C1 segment of cervical spinal cord (tissue), 14 donors: ENCODE data around the gene MZF1.

ENCODE experiments used
- DNase-seq, 14 donors: peaks; one replicate each; lab custom pipeline; 2025; lab: John Stamatoyannopoulos, UW

Gene MZF1

DNA sequence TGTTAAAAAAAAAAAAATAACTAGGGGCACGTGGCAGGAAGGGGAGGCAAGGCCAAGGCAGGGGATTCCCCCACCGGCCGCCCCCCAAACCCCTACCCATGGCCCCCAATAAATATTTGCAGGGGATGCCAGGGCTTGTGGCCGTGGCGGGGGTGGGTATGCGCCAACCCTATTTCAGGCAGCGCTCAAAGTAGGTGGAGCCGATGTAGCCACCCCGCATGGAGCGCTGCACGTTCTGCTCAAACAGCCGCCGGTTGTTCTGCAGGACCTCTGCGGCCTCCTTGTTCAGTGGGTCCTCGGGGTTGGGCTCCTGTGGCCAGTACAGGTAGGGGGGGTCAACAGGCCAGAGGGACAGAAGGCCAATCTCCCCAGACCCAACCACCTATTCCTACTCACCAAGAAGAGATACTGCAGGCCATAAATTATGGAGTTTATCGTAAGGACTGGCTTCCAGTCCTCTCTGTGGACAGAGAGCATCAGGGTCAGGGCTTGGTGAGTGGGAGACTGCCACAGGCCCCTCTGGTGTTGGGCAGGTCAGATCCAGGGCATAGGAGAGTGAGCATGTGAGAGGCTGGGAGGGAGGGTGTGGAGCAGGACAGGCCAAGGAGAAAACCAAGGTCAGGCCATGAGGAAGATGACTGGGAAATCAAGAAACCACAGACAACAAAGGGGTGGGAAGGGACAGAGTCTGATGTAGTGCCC lies 17.1 kb downstream of the MZF1 start:
- no peak for DNase-seq

- no peak for DNase-seq
These were observed 17.7 kb downstream of the MZF1 start for GRCh38 chr19:58555369-58555885.

DNA sequence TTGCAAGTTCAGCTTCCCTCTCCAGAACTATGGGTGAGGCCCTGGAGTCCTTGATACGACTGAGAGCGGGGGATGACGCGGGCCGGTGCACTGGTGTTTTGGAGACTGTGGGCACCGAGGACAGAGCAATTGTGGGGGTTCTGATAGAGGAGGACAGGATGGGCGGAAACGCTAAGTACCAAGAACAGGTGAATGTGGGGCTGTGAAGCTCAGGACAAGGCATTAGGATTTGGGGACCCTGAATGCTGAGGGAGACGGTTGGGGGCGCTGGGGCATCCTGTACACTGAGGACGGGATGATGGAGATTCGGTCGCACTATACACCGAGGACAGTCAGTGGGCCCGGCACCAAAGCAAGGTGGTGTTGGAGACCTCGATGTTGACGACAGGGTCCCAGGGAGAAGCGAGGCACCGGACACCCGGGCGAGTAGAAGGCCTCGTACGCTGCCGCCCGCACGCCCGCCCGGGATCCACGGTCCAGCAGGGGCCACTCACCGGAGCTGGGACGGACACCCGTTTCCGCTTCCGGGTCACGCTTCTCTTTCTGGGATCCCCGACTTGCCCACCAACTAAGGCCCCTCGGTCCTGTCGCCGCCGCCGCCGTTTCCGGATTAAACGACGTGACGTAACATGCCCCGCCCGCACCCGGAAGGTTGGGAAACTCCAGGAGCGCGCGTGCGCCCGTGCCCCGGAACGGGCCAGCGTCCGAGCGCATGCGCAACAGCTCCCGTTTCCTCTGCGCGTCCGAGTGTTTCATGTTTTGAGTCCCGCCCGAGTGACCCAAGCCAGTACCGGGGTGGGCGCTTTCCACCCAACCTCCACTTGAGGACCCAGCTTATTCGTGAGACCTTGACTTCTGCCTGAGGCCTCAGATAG lies 18.4 kb downstream of the MZF1 start, which contains the start of gene CHMP2A:
Gene CHMP2A, minus strand, starts transcription at position 612 of the 875 bp plus-strand sequence. CDS start 893 bp downstream, outside the sequence.
- no peak for DNase-seq

DNA sequence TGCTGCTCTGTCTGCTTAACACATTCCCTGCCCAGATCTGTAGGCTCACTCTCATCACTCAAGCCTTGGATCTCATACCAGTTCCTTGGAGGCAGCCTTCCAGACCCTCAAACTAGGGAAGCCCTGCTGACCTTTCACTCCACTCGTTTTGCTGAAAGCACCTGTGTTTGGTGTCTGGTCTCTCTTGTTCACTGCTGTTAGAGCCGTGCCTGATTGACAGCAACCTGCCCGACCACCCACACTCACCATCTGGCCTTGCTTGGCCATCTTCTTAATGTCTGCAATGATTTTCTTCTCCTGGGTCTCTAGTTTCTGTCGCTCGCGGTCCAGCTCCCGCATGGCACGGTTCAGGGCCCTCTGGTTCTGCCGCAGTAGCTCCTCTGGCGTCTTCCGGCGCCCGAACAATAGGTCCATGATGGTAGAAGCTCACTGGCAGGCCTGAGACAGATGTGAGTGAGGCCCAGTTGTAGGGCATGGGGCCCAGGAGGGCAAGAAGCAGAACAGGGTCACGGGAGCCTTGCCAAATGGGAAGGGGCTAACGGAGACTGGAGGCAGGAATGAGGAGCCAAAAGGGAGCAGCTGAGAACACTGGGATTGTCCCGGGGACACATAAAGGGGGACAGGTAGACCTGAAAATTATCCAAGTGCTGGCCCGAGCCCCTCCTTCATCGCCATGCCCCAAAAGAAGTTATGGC lies 19.2 kb downstream of the MZF1 start:
- no peak for DNase-seq

GRCh38 chr19:58552655-58553054 lies 20.5 kb downstream of the MZF1 start:
- no peak for DNase-seq

DNA sequence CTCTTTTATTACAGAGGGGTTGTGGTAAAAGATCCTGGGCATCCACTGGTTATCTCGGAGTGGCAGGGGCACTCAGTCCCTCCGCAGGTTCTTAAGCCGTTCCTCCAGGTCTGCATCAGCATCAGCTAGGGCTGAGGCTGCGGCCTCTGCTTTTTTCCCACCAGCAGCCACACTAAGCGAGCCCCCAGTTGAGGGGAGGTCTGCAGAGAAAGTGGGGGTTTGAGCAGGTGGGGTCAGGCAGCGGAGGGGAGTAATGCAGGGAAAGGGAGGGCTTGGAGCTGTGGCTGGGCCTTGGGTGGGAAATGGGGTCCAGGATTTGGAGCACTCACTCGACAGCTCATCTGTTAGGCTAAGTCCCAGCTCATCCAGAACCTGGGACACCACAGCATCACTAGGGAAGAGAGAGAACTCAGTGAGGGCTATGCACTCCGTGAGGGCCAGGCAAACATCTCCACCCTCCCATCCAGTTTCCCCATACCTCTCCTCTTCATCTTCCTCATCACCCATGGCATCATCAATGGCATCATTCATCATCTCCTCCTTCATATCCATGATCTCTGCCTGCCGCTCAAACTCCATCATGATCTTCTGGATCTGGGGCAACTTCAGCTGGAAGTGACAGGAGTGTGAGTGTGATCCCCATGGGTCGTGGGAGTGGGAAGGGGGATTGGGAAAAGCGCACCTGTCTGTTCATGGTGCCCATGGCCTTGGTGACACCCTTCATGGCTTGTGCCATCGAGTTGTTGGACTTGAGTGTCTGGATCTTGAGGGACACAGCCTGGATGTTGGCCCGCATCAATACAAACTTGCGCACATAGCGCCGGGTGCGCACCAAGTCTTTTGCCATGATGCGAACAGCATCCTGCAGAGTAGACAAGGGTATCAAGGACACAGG lies 21.3 kb downstream of the MZF1 start:
- no peak for DNase-seq

DNA sequence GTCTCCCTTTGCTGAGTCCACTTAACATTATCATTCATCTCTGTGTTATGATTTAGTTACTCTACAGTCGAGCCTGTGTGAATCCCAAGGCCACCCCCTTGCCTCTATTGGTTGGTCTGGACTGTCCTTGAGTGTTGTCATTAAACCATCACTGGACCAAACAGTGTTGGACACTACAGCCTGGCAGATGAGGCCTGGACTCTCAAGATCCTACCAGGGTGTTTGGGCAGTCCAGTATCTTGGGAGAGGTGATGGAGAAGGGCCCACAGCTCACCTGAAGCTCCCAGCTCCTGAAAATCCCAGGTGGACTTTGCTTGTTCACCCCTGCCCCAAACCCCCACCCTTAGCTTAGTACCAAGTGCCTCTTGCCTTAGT lies 22.0 kb downstream of the MZF1 start:
- DNase-seq = no peak

- DNase-seq = no peak
These were observed 22.6 kb downstream of the MZF1 start for GRCh38 chr19:58550362-58551122.

GRCh38 chr19:58549664-58550361 lies 23.3 kb downstream of the MZF1 start:
- DNase-seq = no peak

DNA sequence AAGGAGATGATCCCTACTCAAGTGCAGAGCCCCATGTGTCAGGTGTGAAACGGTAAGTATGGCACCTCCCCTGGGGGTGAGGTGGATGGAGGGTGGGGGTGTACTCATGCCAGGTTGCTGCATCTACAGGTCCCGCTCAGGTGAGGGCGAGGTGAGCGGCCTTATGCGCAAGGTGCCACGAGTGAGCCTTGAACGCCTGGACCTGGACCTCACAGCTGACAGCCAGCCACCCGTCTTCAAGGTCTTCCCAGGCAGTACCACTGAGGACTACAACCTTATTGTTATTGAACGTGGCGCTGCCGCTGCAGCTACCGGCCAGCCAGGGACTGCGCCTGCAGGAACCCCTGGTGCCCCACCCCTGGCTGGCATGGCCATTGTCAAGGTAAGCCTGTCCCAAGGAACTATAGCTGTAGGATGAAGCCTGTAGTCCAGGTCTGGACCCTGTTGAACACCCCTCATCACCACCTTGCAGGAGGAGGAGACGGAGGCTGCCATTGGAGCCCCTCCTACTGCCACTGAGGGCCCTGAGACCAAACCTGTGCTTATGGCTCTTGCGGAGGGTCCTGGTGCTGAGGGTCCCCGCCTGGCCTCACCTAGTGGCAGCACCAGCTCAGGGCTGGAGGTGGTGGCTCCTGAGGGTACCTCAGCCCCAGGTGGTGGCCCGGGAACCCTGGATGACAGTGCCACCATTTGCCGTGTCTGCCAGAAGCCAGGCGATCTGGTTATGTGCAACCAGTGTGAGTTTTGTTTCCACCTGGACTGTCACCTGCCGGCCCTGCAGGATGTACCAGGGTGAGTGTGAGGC lies 24.1 kb downstream of the MZF1 start:
- DNase-seq = no peak

DNA sequence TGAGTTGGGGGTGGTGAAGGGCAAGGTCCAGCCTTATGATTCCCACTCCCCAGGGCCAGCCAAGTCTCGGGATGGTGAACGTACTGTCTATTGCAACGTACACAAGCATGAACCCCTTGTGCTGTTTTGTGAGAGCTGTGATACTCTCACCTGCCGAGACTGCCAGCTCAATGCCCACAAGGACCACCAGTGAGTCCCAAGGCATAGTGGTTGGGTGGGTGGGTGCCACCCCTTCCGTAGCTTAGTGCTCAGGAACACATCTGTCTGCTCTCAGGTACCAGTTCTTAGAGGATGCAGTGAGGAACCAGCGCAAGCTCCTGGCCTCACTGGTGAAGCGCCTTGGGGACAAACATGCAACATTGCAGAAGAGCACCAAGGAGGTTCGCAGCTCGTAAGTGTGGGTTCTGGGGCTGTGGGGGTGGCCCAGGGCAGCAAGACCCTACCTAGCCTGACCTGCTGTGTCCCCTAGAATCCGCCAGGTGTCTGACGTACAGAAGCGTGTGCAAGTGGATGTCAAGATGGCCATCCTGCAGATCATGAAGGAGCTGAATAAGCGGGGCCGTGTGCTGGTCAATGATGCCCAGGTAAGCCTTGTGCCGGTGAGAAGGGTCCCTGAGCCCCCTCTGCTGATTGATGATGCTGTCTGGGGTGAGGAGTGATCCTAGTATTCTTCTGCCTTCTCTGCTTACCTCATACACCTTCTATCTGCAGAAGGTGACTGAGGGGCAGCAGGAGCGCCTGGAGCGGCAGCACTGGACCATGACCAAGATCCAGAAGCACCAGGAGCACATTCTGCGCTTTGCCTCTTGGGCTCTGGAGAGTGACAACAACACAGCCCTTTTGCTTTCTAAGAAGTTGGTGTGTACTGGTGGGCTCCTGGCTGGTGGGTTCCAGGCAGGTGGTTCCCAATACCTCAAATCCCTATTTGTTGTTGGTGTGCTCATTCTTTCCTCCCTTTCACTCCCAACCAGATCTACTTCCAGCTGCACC lies 25.5 kb downstream of the MZF1 start:
- DNase-seq = no peak

DNA sequence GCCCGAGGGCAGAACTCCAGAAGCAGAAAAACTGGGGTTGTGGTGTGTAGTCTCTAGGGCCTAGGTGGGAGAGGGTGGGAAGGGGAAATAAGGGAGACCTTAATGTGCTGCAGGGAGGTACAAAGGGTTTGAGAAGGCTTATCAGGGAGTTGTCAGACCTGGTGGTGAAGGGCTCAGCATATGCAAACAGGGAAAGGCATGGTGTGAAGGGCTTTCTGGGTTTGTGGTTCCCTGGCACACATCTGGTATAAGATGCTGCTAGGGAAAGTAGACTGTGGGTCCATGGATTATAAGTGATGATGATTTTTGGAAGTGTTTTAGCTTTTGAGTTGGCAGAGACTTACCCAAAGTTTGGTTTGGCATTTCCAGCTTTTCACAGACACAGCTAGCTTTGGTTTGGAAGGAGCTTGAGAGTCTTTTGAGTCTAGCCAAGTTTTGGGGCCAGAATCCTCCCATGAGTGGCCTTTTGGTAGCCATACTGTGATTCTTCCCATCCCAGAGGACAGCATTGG lies 27.1 kb downstream of the MZF1 start:
- DNase-seq = no peak

DNA sequence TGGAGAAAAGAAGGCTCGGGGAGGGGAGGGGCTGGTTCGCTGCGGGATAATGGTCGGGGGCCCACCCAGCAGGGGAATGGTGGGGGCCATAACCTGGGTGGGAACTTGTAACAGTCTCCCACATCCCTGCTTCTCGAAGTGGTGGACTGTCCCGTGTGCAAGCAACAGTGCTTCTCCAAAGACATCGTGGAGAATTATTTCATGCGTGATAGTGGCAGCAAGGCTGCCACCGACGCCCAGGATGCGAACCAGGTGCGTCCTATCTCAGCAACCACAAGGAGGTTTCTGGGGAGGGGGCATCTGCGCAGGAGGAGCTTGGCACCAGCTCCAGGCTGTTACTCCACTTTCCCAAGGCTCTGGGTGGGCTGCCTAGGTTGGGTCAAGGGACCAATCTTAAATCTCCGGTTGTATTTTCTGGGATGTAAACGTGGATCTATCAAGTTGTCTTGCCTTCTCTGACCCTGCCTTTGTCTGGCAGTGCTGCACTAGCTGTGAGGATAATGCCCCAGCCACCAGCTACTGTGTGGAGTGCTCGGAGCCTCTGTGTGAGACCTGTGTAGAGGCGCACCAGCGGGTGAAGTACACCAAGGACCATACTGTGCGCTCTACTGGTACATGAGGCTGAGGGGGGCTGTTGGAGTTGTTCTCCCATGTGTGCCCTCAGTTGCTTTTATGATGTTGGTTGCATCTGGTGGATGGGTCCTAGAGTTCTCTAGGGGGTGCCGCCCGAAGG lies 27.7 kb downstream of the MZF1 start:
- DNase-seq = no peak

GRCh38 chr19:58544591-58545285 lies 28.4 kb downstream of the MZF1 start:
- no peak for DNase-seq

GRCh38 chr19:58543826-58544590 lies 29.1 kb downstream of the MZF1 start, which contains the start of gene TRIM28:
Gene TRIM28 (plus strand): TSS chr19:58544064. CDS start chr19:58544758, 694 bp downstream.
- DNase-seq = no peak
